NCI-H187 treated with DMSO at 0.1 percent for 48 hours (cell line): ENCODE measurements around the gene FXYD3.
"Not testable (repeated sequence)": the region's sequence is repeated elsewhere in the genome, so short reads cannot be mapped to it uniquely, and the experiment has no call there.

Experiments used
- DNase-seq: peaks from one replicate; lab custom pipeline; 2025; lab: John Stamatoyannopoulos, UW

The FXYD3 gene

GRCh38 chr19:35142606-35143230 is 27.1 kb downstream of the FXYD3 start:
- no peak for DNase-seq

- no peak for DNase-seq
Observed at GRCh38 chr19:35143231-35143715, 27.6 kb downstream of the FXYD3 start, which contains the start of gene FXYD7. FXYD7 (plus strand) TSS chr19:35143255; CDS start chr19:35143334, 79 bp downstream.

- DNase-seq, result no peak
Observed at GRCh38 chr19:35143818-35144217, 28.2 kb downstream of the FXYD3 start.

GRCh38 chr19:35144259-35144599 is 28.6 kb downstream of the FXYD3 start:
- no peak for DNase-seq

- no peak for DNase-seq
Observed at GRCh38 chr19:35144600-35145436, 29.2 kb downstream of the FXYD3 start.

GRCh38 chr19:35146746-35147459 is 31.3 kb downstream of the FXYD3 start:
- no peak for DNase-seq

GRCh38 chr19:35149463-35149862 is 33.8 kb downstream of the FXYD3 start:
- DNase-seq, result no peak

- DNase-seq, result no peak
Observed at GRCh38 chr19:35150445-35150844, 34.8 kb downstream of the FXYD3 start.

- DNase-seq, result no peak
Observed at GRCh38 chr19:35151273-35152065, 35.8 kb downstream of the FXYD3 start.

GRCh38 chr19:35153129-35153522 is 37.5 kb downstream of the FXYD3 start:
- DNase-seq, result not testable (repeated sequence)

- DNase-seq, result no peak
Observed at GRCh38 chr19:35153701-35154524, 38.3 kb downstream of the FXYD3 start.

GRCh38 chr19:35154525-35155406 is 39.1 kb downstream of the FXYD3 start, which contains the start of gene FXYD5:
FXYD5 (plus strand) TSS chr19:35154735; CDS start chr19:35155551, 816 bp downstream.
- no peak for DNase-seq

GRCh38 chr19:35155441-35155840 is 39.8 kb downstream of the FXYD3 start:
- DNase-seq, result no peak

- no peak for DNase-seq
Observed at GRCh38 chr19:35155981-35156672, 40.5 kb downstream of the FXYD3 start.

- no peak for DNase-seq
Observed at GRCh38 chr19:35156673-35157014, 41.0 kb downstream of the FXYD3 start.

GRCh38 chr19:35157431-35157830 is 41.8 kb downstream of the FXYD3 start:
- DNase-seq, result no peak

GRCh38 chr19:35159606-35160005 is 44.0 kb downstream of the FXYD3 start:
- DNase-seq, result no peak

GRCh38 chr19:35160629-35161433 is 45.2 kb downstream of the FXYD3 start:
- DNase-seq, result no peak

GRCh38 chr19:35161434-35161743 is 45.8 kb downstream of the FXYD3 start:
- no peak for DNase-seq
